OCI-LY1 (cell line): Measurements from ENCODE around the gene IL4R.

Experiments used
- H2AFZ ChIP-seq: fragments of 200-600 bp; sonication (generic), shearing (Covaris generic); 2 replicates; pipeline ENCODE4 v1.6.0; 2014; ENCODE audit warnings: antibody characterized with exemption, mild to moderate bottlenecking, low read length
- H3F3A ChIP-seq: fragments of 200-600 bp; sonication (generic), shearing (Covaris generic); 2 replicates; pipeline ENCODE4 v1.6.0; 2014; ENCODE audit warnings: mild to moderate bottlenecking, antibody characterized with exemption, low read length, moderate library complexity; ENCODE audit not compliant: insufficient read depth
- H3K27ac ChIP-seq: fragments of 200-600 bp; sonication (generic); 2 replicates; pipeline ENCODE4 v1.5.1; 2014; ENCODE audit warnings: low read length, mixed run types, mild to moderate bottlenecking, low read depth; ENCODE audit not compliant: poor library complexity, severe bottlenecking
- H3K27me3 ChIP-seq: fragments of 200-600 bp; sonication (generic); 2 replicates; pipeline ENCODE4 v1.6.0; 2014; ENCODE audit warnings: antibody characterized with exemption, mild to moderate bottlenecking, low read length, moderate library complexity; ENCODE audit not compliant: insufficient read depth
- H3K36me3 ChIP-seq: fragments of 200-600 bp; sonication (generic); 2 replicates; pipeline ENCODE4 v1.6.1; 2014; ENCODE audit warnings: mild to moderate bottlenecking, antibody characterized with exemption, low read length, moderate library complexity, mixed read lengths; ENCODE audit not compliant: insufficient read depth
- H3K4me1 ChIP-seq: fragments of 200-600 bp; sonication (generic); 2 replicates; pipeline ENCODE4 v1.5.1; 2014; ENCODE audit warnings: mild to moderate bottlenecking, low read length, moderate library complexity; ENCODE audit not compliant: insufficient read depth, severe bottlenecking
- H3K4me2 ChIP-seq: fragments of 200-600 bp; sonication (generic), shearing (Covaris generic); 2 replicates; pipeline ENCODE4 v1.6.1; 2014; ENCODE audit warnings: low read length
- H3K4me3 ChIP-seq: fragments of 200-600 bp; sonication (generic); 2 replicates; pipeline ENCODE4 v1.5.1; 2014; ENCODE audit warnings: low read length, low read depth, mild to moderate bottlenecking, mixed read lengths; ENCODE audit not compliant: poor library complexity, severe bottlenecking
- H3K79me2 ChIP-seq: fragments of 200-600 bp; shearing (Covaris generic); 2 replicates; pipeline ENCODE4 v1.6.1; 2016; ENCODE audit warnings: mixed run types, low read length, mixed read lengths; ENCODE audit not compliant: insufficient read depth
- H3K9ac ChIP-seq: fragments of 200-600 bp; sonication (generic), shearing (Covaris generic); 2 replicates; pipeline ENCODE4 v1.6.1; 2014; ENCODE audit warnings: mild to moderate bottlenecking, low read length, mixed read lengths
- H3K9me2 ChIP-seq: fragments of 200-600 bp; sonication (generic), shearing (Covaris generic); 2 replicates; pipeline ENCODE4 v1.6.1; 2014; ENCODE audit warnings: low read depth, mild to moderate bottlenecking, low read length, mixed read lengths
- H3K9me3 ChIP-seq: fragments of 200-600 bp; shearing (Covaris generic); 2 replicates; pipeline ENCODE4 v1.6.1; 2014; ENCODE audit warnings: low read length, mixed read lengths
- H4K20me1 ChIP-seq: fragments of 200-600 bp; sonication (generic), shearing (Covaris generic); 2 replicates; pipeline ENCODE4 v1.6.0; 2016; ENCODE audit warnings: mild to moderate bottlenecking, low read length; ENCODE audit not compliant: insufficient read depth
- EZH2 ChIP-seq: fragments of 200-600 bp; sonication (generic), shearing (Covaris generic); IDR thresholded peaks from 2 replicates; pipeline ENCODE4 v1.8.0; 2017; ENCODE audit warnings: borderline replicate concordance, mixed run types, mild to moderate bottlenecking, antibody characterized with exemption, low read length, moderate library complexity, mixed read lengths
- TF ChIP-seq, protein P1 (sequence below): fragments of 200-600 bp; sonication (generic), shearing (Covaris generic); IDR thresholded peaks from 2 replicates; pipeline ENCODE4 v1.5.1; 2017; ENCODE audit warnings: mild to moderate bottlenecking, antibody characterized with exemption, low read length, moderate library complexity, mixed read lengths

Gene IL4R

DNA sequence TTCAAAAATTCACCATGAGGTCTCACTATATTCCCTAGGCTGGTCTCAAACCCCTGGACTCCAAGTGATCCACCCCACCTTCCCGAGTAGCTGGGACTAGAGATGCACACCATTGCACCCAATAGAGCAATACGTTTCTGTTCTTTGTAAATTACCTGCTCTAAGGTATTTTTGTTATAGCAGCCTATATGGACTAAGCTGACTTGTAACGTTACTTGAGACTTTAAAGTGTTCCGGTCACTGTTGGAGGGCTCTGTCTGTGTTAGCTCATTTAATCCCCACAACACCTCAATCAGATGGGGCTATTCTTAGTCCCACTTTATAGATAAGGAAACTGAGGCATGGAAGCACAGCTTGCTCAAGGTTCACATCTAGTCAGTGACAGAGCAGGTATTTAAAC lies 25.4 kb downstream of the IL4R start:
- TF ChIP-seq, protein P1, sequence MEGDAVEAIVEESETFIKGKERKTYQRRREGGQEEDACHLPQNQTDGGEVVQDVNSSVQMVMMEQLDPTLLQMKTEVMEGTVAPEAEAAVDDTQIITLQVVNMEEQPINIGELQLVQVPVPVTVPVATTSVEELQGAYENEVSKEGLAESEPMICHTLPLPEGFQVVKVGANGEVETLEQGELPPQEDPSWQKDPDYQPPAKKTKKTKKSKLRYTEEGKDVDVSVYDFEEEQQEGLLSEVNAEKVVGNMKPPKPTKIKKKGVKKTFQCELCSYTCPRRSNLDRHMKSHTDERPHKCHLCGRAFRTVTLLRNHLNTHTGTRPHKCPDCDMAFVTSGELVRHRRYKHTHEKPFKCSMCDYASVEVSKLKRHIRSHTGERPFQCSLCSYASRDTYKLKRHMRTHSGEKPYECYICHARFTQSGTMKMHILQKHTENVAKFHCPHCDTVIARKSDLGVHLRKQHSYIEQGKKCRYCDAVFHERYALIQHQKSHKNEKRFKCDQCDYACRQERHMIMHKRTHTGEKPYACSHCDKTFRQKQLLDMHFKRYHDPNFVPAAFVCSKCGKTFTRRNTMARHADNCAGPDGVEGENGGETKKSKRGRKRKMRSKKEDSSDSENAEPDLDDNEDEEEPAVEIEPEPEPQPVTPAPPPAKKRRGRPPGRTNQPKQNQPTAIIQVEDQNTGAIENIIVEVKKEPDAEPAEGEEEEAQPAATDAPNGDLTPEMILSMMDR = no peak
- no peak for TF ChIP-seq EZH2
- Histone ChIP-seq H4K20me1 (no peaks in the 10 kb centered on the region), H3K9me3 (no peaks in the 10 kb centered on the region), H3K27ac (no peak overlapping the region), H3K36me3 (peaks cover 73% of the 10 kb centered on the region), H3K9ac (no peak overlapping the region), H2AFZ (no peak overlapping the region), H3K4me3 (no peak overlapping the region), H3K9me2 (no peaks in the 10 kb centered on the region), H3K4me2 (no peak overlapping the region), H3F3A (no peaks in the 10 kb centered on the region), H3K4me1 (no peaks in the 10 kb centered on the region), H3K79me2 (peaks cover 12% of the 10 kb centered on the region; the same call in 1 of the 2 replicates), H3K27me3 (no peaks in the 10 kb centered on the region)

GRCh38 chr16:27340654-27341053 lies 26.9 kb downstream of the IL4R start:
- TF ChIP-seq, protein P1 = no peak
- TF ChIP-seq EZH2 = no peak
- H4K20me1 ChIP-seq = no peaks in the 10 kb centered on the region
- no peaks in the 10 kb centered on the region for H3K9me2 ChIP-seq
- H3K36me3 ChIP-seq = peaks cover 64% of the 10 kb centered on the region
- no peaks in the 10 kb centered on the region for H3K27me3 ChIP-seq
- no peak overlapping the region for H3K4me3 ChIP-seq
- no peaks in the 10 kb centered on the region for H3K4me1 ChIP-seq
- no peaks in the 10 kb centered on the region for H3K9me3 ChIP-seq
- 0 out of 2 replicates have a peak, but pooled peaks cover 1% of the 10 kb centered on the region for H3K79me2 ChIP-seq
- no peak overlapping the region for H3K4me2 ChIP-seq
- H2AFZ ChIP-seq = no peak overlapping the region
- H3F3A ChIP-seq = no peaks in the 10 kb centered on the region
- no peak overlapping the region for H3K9ac ChIP-seq
- H3K27ac ChIP-seq = no peak overlapping the region

DNA sequence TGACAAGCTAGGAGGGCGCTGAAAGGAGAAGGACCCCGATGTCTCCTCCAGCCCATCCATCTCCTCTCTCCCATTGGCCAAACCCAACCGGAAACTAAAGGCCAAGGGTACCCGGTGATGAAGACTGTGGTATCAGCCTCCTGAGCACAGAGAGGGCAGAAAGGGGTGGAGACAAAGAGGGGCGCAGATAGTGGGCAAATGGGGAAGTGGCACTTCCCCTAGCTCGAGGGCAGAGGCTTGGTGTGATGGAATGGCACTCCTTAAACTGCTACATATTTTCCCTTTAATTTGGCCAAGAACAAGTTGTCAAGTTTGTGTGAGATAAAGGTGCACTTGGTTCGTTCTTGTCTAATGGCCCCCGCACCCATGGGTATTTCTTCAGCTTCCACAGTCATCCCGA lies 27.8 kb downstream of the IL4R start:
- no peaks in the 10 kb centered on the region for H4K20me1 ChIP-seq
- no peak overlapping the region for H3K4me3 ChIP-seq
- H3K9me2 ChIP-seq = no peaks in the 10 kb centered on the region
- no peak overlapping the region for H3K4me2 ChIP-seq
- no peak overlapping the region for H2AFZ ChIP-seq
- no peak overlapping the region for H3K9ac ChIP-seq
- no peak overlapping the region for H3K27ac ChIP-seq
- no peaks in the 10 kb centered on the region for H3F3A ChIP-seq
- no peaks in the 10 kb centered on the region for H3K4me1 ChIP-seq
- H3K27me3 ChIP-seq = no peaks in the 10 kb centered on the region
- H3K79me2 ChIP-seq = no peaks in the 10 kb centered on the region
- peaks cover 63% of the 10 kb centered on the region for H3K36me3 ChIP-seq
- TF ChIP-seq EZH2 = no peak
- TF ChIP-seq, protein P1 = no peak
- no peaks in the 10 kb centered on the region for H3K9me3 ChIP-seq
